OCI-LY7 (cell line): ENCODE results near the gene SKP1. TPM values are rescaled to one million over a fixed set of nuclear protein-coding genes. Genes with fewer than 3 reads are reported as not detected.

Experiments used
- BruUV-seq: library from RNA; stranded (reverse); fragments of 400-500 nt; replicated peaks from 2 replicates; lab custom pipeline; 2021; lab: Mats Ljungman, UMichigan
- CTCF ChIA-PET: fragments of 300-600 bp; sonication (Branson Sonifier 250); formaldehyde crosslinking; loops from one replicate; lab custom pipeline; 2022; ENCODE audit warnings: antibody characterized with exemption; ENCODE audit not compliant: unreplicated experiment; lab: Charles Lee
- POLR2A ChIA-PET: fragments of 300-600 bp; sonication (Branson Sonifier 250); formaldehyde crosslinking; loops from one replicate; lab custom pipeline; 2022; ENCODE audit warnings: antibody characterized with exemption; lab: Charles Lee
- DNase-seq: peaks from one replicate; pipeline ENCODE4 v3.0.0-alpha.2; 2015; ENCODE audit warnings: low spot score
- H2AFZ ChIP-seq: fragments of 200-600 bp; sonication (generic), shearing (Covaris generic); 2 replicates; pipeline ENCODE4 v1.6.1; 2014; ENCODE audit warnings: mild to moderate bottlenecking, antibody characterized with exemption, low read length, moderate library complexity
- H3K27ac ChIP-seq: fragments of 200-600 bp; sonication (generic); 2 replicates; pipeline ENCODE4 v1.5.1; 2014; ENCODE audit warnings: mixed run types, low read depth, mild to moderate bottlenecking, moderate library complexity, low read length, inconsistent platforms; ENCODE audit not compliant: poor library complexity, severe bottlenecking
- H3K36me3 ChIP-seq: fragments of 200-600 bp; sonication (generic); 2 replicates; pipeline ENCODE4 v1.6.1; 2014; ENCODE audit warnings: mild to moderate bottlenecking, antibody characterized with exemption, low read length, moderate library complexity, mixed read lengths; ENCODE audit not compliant: insufficient read depth
- H3K4me1 ChIP-seq: fragments of 200-600 bp; sonication (generic); 2 replicates; pipeline ENCODE4 v1.5.1; 2014; ENCODE audit warnings: mild to moderate bottlenecking, low read length; ENCODE audit not compliant: insufficient read depth, poor library complexity, severe bottlenecking
- H3K4me2 ChIP-seq: fragments of 200-600 bp; sonication (generic); 2 replicates; pipeline ENCODE4 v1.6.1; 2014; ENCODE audit warnings: mild to moderate bottlenecking, low read length
- H3K4me3 ChIP-seq: fragments of 200-600 bp; sonication (generic); 2 replicates; pipeline ENCODE4 v1.5.1; 2014; ENCODE audit warnings: mild to moderate bottlenecking, low read depth, low read length; ENCODE audit not compliant: poor library complexity, severe bottlenecking
- H3K79me2 ChIP-seq: fragments of 200-600 bp; sonication (generic); 2 replicates; pipeline ENCODE4 v1.6.1; 2016; ENCODE audit warnings: low read depth, mild to moderate bottlenecking, low read length, moderate library complexity, mixed read lengths; ENCODE audit not compliant: insufficient read depth
- H3K9me2 ChIP-seq: fragments of 200-600 bp; sonication (generic); 2 replicates; pipeline ENCODE4 v1.6.1; 2016; ENCODE audit warnings: mild to moderate bottlenecking, low read length, mixed read lengths; ENCODE audit not compliant: insufficient read depth
- H3K9me3 ChIP-seq: fragments of 200-600 bp; sonication (generic); 2 replicates; pipeline ENCODE4 v1.6.1; 2014; ENCODE audit warnings: mild to moderate bottlenecking, mixed run types, low read length, mixed read lengths
- H4K20me1 ChIP-seq: fragments of 200-600 bp; sonication (generic); 2 replicates; pipeline ENCODE4 v1.6.1; 2014; ENCODE audit warnings: mild to moderate bottlenecking, antibody characterized with exemption, low read length, moderate library complexity, mixed read lengths; ENCODE audit not compliant: insufficient read depth
- CTCF ChIP-seq: fragments of 200-600 bp; sonication (generic); conservative IDR thresholded peaks from 2 replicates; pipeline ENCODE4 v1.5.1; 2014; ENCODE audit warnings: mild to moderate bottlenecking, antibody characterized with exemption, low read length, moderate library complexity, mixed read lengths
- EZH2phosphoT487 ChIP-seq: fragments of 200-600 bp; sonication (generic); IDR thresholded peaks from 2 replicates; pipeline ENCODE4 v1.6.1; 2018; ENCODE audit warnings: low read depth, borderline replicate concordance, mild to moderate bottlenecking, mixed run types, antibody characterized with exemption, low read length, moderate library complexity, mixed read lengths
- intact Hi-C: fragments of 100-400 bp; cut with micrococcal nuclease; formaldehyde crosslinking; loops from one replicate; pipeline ENCODE4 v1.10.0; 2022; ENCODE audit not compliant: unreplicated experiment
- total RNA-seq, 2 experiments: library from RNA; depleted of rRNA in 1 of 2; stranded (reverse); fragments of >200 nt in 1 of 2; shearing (Covaris generic) in 1 of 2; gene quantifications; 2 replicates each; pipeline ENCODE4 v1.2.3, GENCODE V29; 2014 to 2022

Gene SKP1
- total RNA-seq, 2 experiments from 2014 or later = 129 to 204 TPM

DNA sequence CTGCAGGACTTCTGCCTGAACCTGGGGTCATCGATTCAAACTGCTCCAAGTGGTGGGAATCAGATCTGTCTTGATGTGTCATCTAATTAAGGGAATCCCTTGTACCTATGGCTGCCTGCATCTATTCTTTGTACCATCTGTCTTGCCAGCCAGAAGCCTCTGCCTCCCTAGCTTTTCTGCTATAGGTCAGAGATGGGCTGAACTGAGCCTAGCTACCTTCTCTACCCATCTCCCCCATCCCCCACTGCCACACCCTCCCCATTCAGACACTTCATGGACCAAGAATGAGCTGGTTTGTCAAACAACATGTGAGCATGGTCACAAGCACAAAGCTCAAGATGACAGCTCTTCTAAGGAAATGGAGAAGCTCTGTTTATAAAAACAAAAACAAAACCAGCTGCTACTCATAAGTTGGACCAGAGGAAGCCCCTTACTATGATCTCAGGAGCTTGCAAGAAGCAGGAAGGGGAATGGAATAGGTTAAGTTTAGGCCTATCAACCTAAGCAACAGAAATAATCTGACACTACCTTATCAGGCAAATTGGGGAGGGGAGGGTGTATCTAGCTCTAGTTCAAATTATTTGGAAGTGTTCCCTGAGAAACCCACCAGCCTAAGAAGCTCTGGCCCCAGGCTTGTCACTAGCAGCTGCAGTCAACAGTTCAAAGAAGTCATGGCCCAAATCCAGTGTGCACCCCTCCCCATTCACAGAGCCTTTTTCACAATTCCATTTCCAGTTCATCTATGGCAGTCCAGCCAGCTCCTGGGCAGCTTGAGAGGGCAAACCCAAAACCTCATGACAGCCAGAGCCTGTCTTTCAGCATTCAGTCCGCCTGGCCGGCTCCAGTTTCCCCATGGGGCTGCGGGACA, 29.9 kb downstream of the SKP1 start:
- intact Hi-C loops = loop anchor here (1.0 kb wide), 1 partner anchor 45 kb away; no protein-coding TSS in a partner anchor
- no TSS peak for BruUV-seq
- H2AFZ ChIP-seq = no peak overlapping the region
- no peaks in the 10 kb centered on the region for H3K79me2 ChIP-seq
- peaks cover 75% of the 10 kb centered on the region for H3K36me3 ChIP-seq
- POLR2A ChIA-PET = interaction anchor here (1.1 to 1.3 kb wide), 2 partner anchors 9 to 15 kb away, joined by 3 to 4 read pairs; no protein-coding TSS in a partner anchor
- H3K4me2 ChIP-seq = no peak overlapping the region
- DNase-seq = no peak
- CTCF ChIA-PET = interaction anchor here (0.6 kb wide), 2 partner anchors 143 to 1261 kb away, joined by 3 read pairs; no protein-coding TSS in a partner anchor
- no peaks in the 10 kb centered on the region for H4K20me1 ChIP-seq
- H3K4me3 ChIP-seq = no peak overlapping the region
- no peaks in the 10 kb centered on the region for H3K9me2 ChIP-seq
- no peak overlapping the region for H3K27ac ChIP-seq
- TF ChIP-seq CTCF (no peak), EZH2phosphoT487 (no peak)
- no peaks in the 10 kb centered on the region for H3K4me1 ChIP-seq
- no peaks in the 10 kb centered on the region for H3K9me3 ChIP-seq

DNA sequence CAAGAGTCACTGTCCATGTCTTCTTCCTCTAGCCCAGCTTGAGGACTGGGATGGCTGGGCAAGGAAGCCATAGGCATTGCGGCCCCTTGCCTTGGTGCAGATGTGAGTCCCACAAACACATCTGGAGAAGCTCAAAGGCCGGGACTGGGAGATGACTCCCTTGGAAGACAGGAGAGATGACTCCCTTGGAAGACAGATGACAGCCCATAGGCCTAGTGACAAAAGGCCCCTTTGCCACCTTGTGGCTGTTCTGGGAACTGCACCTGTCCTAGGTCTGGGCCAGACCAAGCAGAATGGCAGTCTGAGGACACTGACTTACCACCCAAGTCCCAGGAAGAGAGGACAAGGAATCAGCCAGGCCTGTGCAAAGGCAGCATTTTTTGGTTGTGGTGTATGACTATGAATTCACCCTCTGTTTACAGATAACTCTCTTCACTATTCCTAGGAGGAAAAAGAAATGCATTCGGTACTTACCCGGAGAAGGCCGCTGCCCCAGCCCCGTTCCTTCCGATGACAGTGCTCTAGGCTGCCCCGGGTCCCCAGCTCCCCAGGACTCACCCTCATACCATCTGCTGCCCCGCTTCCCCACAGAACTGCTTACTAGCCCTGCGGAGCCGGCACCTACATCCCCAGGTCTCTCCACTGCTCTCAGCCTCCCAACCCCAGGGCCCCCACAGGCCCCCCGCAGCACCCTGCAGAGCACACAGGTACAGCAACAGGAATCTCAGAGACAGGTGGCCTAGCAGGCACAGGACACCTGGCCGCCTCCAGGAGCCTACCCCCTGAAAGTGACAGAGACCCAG, 30.8 kb downstream of the SKP1 start:
- CTCF ChIA-PET = no interaction called here
- no peak overlapping the region for H3K4me2 ChIP-seq
- no peaks in the 10 kb centered on the region for H3K79me2 ChIP-seq
- peaks cover 70% of the 10 kb centered on the region for H3K36me3 ChIP-seq
- H3K4me1 ChIP-seq = no peaks in the 10 kb centered on the region
- H3K4me3 ChIP-seq = no peak overlapping the region
- no peak overlapping the region for H2AFZ ChIP-seq
- TF ChIP-seq CTCF (peak; percentile 85), EZH2phosphoT487 (no peak)
- no peak overlapping the region for H3K27ac ChIP-seq
- peak; percentile 75 for DNase-seq
- H4K20me1 ChIP-seq = no peaks in the 10 kb centered on the region
- intact Hi-C loops = loop anchor here (1.0 kb wide), 1 partner anchor 44 kb away; no protein-coding TSS in a partner anchor
- H3K9me2 ChIP-seq = no peaks in the 10 kb centered on the region
- POLR2A ChIA-PET = interaction anchor here (1.1 to 1.3 kb wide), 2 partner anchors 10 to 15 kb away, joined by 3 to 4 read pairs; no protein-coding TSS in a partner anchor
- no peaks in the 10 kb centered on the region for H3K9me3 ChIP-seq
- BruUV-seq = no TSS peak
